Superior temporal gyrus (tissue), 1 donor: Measurements from ENCODE around the gene FMN1.

ENCODE experiments used
- DNase-seq: peaks from one replicate; pipeline ENCODE4 v3.0.0-alpha.2; 2016; ENCODE audit errors: extremely low spot score

Gene FMN1

DNA sequence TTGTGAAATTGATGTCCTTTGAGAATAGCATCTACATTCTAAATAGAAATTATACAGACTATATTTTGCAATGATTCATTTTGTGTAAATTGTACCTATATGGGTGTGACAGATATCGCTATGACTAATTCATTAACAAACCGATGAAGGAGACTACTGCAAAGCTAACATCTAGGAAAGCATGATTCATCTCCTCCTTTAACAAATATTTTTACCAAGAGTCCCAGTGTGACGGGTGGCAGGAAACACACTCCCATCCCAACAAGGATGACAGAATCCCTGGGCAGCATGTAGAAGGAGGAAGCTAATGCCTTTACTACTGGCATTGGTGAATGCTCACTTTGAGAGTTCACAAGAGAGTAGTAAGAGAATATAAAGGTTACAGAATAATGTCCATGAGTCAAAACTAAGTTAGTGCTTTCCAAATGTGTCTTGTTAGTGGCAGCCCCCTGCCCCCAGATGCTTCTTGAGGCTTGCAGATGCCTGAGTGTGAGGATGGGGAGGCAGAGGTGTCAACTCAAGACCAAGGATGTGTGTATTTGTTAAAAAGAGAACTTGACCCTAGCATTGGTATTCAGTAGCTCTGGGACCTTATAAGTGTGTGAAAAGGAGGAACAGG is 180.6 kb downstream of the FMN1 start:
- DNase-seq = no peak

DNA sequence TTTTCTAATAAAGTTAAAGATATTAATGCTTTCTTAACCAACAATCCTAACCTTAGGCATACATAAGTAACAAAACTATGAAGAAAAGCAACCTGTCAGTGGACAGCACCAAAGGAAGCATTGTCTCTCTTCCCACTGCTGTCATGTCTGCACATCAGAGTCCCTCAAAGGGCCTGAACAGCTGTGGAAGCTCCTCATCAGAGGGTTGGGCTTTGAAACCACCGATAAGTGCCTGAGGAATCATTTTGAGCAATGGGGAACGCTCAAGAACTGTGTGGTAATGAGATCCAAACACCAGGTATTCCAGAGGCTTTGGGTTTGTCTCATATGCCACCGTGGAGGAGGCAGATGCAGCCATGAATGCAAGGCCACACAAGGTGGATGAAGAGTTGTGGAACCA is 182.5 kb downstream of the FMN1 start:
- DNase-seq = no peak

DNA sequence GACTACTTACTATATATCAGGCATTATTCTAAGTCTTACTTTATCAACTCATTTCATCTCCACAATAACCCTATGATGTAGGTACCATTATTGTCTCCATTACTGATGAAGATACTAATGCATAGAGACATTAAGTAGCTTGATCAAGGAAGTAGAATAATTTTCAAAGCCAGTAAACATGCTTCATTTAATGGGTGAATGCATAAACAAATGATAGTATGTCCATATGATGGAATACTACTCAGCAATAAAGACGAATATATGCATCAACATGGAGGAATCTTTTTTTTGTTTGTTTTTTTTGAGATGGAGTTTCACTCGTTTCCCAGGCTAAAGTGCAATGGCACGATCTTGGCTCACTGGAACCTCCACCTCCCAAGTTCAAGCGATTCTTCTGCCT is 184.9 kb downstream of the FMN1 start:
- no peak for DNase-seq

DNA sequence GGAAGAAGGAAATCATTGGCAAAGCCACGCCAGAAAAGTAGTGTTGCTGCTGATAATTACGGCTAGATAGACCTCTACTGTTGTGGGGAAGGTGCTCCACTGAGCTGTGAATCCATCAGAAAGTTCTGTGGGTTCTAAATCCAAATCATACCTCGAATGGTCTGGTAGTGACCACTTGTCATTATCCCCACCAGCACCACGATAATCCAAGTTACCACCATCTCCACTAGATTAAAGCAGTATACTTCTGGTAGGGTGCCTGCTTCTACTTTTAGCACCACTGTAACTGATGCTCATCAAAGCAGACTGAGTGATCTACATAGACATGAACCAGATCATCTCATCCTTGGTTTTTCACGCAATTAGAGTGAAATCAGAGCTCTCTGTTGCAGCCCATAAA is 185.5 kb downstream of the FMN1 start:
- no peak for DNase-seq

DNA sequence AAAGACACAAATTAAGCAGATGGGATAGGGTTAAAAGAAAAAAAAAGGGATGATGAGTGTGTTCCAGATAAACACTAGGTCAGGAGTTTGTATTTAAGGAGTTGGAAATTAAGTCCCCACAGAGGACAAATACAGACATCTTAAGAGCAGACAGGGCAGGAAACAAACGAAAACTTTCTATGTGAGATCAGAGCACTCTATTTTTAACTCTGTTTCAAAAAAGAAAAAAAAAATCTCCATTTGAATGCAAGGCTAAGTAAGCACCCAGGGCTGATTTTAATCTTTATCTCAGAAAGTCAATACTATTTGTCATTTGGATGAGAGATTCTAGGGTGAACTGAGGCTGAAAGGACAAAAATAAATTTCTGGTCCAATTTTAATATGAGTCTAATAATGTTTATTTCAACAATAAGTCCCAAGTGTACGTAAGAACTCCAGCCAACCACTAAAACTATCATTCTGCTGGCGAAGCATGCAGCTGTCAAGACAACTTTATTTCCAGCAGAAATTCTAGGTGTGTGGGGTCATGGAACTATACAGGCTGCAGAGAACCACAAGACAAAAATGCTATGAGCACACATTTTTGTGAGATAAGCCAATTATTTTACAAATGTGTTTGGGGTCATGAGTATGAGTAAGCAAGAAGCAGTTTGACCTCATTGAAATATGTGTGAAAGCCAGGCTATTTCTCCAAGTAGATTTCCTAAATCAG is 186.1 kb downstream of the FMN1 start:
- DNase-seq = no peak

DNA sequence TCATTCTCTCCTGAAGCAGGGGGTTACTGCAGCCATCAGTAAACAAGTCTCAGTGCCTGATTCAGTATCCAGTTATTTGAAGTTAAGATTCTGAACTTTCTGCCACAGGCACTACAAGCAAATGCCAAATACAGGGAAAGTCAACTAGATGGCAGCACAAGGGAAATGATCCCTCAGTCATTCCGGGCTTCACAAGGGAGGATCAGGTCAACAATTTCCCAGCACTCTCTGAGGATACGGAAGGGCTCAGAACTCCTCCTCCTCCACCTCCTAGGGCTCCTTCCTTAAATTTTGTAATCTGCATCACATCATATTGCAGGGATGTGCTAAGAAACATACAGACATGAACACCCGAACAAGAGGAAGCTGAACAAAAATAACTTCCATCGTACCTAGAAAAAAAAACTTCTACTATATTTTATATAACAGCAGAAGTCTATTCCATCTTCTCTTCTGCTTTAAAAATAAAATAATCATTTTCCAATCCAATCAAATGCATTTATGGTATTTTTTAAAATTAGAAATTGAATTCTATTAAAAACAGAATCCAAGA is 187.1 kb downstream of the FMN1 start:
- no peak for DNase-seq

DNA sequence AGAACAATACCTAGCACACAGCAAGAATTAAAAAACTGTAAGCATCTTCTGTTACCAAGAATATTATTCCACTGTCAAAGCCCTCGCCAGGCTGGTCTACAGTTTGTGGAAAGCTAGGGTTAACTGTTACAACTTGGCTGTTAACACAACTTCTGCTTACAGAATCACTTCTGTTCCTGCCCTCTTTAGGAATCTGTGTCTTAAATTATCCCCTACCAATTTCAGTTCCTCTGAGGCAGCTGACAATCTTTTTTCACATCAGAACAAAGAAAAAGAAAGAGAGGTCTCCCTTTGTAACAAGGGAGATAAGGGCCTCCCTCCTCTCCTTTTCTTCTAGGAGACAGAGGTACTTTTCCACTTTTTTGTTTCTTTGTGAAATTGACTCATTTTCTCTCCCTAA is 188.9 kb downstream of the FMN1 start:
- no peak for DNase-seq

DNA sequence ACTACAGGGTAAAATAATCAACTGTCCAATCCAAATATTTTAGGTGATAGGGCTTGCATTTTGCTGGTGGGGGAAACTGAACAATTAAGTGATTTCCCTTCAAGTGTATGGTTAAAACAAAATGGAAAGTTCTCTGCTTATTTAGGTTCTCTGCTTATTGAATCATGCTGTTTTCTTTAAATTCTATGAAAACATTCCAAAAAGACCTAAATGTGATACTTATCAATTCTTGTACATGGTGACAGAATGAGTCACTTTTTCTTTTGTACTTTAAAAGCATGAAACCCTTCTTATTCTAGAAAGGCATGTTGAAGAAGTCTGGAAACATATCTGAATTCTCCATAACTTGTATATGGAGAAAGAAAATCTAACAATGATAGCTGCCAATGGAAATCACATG is 192.6 kb downstream of the FMN1 start:
- no peak for DNase-seq

DNA sequence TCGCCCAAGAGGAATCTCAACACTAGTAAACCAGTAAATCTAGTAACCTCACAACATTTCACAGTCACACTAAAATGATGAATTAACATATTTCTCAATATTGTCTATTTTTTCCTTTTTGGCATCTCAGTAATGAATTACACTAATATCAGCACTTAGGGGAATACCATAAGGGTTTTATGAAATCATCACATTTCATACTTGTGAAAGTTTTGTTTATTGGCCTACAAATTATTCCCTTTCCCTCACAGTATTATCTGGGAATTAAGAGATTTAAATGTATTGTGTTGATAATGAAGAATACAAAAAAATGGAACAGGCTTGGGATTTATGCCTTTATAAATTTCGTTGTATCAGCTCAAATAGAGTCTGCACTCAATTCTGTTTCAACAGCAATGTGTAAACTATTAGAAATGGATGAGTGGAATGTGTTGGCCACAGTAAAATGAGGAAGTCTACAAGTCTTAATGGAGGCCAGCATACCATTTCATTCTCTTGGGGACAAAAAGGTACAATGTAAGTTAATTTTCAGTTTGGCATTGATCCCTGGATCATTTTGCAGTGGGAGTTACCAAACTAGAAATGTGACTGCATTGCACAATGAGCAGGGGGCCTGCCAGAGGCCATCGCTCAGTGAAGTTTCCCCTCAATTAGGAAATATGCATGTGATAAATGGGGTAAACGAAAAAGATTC is 195.4 kb downstream of the FMN1 start:
- DNase-seq = no peak

DNA sequence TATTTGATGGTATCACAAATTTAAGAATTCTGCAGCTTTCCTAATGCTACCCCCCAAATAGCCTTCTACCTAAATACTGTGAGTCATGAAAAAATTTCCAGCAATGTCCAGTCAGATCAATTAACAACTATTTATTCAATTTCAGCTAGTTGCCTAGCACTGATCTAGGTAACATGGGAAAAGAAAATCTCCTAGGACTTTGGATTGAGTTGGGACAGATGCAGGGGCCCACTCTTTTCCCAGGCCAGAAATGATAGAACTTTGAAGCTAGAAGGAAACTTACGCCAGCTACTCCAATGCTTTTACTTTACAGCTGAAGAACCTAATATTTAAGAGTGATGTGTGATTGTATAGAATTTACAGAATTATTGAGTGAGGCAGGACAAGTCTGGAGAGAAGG is 196.3 kb downstream of the FMN1 start:
- no peak for DNase-seq

DNA sequence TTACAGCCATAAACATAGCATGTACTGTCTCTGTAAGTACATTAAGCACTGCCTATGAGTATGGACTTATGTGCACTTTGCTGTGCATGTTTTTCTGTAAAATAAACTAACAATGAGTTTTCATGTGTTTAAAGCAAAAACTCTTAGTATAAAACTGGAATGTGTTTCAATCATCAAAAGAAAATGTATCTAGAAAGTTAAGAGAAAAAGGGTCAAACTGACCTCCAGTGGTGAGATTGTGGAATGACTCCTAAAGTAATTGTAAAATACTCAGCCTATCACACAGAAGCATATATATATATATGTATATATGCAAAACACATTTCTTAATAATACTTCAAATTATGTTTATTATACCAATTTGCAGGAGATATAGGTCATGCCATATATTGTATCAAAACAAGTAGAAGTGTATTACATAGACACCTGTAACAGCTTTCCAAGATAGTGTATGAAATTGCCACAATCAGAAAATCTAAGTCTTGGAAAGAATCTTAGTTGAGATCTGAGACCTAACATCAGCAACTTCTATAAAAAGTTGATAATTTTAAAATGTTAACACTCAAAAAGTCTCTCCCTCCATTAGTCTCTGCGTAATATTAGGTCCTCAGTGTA is 199.6 kb downstream of the FMN1 start:
- peak; percentile 72 for DNase-seq

DNA sequence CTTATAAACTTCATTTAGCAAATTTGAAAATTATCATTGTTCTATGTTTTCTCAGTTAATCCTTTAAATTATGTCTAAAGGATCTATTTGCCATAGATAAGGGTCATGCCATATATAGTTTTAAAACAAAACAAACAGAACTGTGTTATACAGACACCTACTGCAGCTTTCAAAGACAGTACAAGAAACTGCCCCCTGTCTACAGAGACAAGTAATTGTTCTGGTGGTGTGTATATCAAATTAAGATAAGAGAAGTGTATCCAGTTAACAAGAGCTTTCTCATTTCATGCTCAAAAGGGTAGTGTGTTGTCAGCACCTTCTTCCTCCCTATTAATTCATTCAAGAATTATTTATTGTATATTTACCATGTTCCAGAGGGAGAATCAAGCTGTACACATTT is 201.2 kb downstream of the FMN1 start:
- no peak for DNase-seq

DNA sequence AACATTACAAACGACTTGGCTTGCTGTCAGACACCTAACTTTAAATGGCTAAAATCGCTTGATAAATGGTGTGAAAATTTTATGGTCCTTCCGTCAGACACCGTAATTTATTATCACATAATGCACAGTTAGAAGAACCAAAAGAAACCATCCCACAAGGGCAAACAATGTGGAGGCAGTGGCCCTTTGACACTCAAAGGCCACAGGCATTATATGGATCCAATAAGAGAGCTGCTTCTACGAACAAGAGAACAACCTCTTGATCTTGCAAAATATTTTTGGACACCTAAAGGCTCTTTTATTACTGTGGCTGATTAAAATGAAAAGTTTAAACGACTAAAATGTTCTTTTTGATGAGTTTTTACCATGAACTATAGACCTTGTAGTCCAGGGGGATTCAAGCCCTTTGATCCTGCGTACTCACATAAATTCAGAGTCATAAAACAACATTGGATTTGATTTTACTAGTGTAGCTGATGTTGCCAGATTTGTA is 202.8 kb downstream of the FMN1 start:
- no peak for DNase-seq

DNA sequence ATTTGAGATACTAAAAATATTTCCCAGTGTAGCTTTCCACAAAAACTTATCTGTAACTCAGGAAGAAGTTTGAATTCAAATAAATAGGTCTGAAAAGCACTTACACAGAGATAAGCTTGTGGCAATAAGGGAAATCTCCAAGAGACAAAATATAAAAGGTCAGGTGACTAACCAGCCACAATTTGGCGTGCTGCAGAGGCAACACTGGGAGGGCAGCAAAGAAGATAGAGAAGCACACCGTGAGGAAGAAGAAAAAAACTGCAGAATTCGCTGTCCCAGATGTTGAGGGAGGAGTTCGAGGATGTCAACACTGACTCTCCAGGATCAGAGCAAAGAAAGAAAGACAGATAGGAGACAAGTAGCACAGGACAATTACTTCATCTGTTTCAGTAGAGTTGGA is 204.4 kb downstream of the FMN1 start:
- DNase-seq = no peak

DNA sequence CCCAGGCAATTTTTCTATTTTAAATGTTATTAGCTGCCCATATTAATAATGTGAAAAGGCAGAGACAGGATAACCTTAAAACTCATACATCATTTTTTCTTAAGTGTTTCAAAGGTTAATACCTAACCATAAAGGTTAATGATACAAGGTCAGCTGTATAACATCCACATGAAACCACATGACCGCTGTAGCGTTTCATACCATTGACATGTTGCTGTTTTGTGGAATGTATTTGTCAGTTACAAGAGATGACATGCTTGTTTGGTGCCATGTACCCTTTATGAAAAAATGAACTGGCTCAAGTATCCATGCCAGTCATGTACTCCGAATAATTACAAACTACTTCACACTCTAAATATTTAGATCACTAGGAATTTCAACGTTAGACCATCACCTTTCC is 207.4 kb downstream of the FMN1 start:
- DNase-seq = no peak

DNA sequence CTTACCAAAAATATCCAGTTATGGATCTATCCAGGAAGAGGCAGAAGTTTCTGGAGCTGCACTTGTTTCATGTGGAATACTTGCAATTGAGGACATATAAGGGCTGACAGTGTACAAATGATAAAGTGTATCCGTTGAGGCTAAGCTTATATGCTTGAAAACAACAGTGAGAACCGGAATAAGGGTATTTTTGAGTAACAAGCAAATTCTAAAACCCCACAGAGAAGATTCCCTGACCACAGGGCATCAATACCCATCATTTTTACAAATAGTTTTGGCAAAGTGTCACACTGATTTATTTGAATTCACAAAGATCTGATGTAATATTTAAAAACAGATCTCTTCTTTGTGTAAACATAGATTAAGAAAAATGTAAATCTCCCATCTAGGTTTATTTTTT is 208.4 kb downstream of the FMN1 start:
- DNase-seq = no peak

DNA sequence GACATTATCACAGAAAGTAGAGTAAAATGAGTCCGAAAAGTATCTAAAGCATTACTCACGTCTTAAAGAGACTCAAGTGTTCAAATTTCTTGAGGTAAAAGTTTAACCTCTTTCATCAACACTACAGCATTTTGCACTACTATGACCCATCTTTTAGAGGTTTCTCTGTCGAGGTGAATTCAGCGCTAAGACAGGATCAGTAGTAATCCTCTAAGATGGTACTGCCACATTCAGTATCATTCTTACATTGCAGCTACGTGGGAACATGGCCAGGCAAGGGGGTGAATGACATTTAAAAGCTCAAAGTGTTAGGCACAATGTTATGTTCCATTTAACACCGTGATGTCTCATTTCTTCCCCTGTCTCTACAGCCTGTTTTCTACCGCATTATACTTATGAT is 210.8 kb downstream of the FMN1 start:
- no peak for DNase-seq

DNA sequence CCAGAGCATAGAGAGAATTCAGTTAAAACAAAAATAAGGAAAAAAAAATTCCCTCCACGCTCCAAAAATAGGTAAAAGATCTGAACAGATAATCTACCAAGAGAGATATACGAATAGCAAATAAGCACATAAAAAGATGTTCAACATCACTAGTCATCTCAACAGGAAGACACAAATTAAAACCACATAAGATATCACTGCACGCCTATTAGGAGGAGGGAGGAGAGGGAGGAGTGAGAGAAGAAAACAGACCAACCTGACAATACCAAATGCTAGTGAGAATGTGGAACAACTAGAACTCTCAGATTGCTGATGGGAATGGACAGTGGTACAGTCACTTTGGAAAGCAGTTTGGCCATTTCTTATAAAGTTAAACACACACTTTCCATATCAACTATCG is 212.5 kb downstream of the FMN1 start:
- no peak for DNase-seq

DNA sequence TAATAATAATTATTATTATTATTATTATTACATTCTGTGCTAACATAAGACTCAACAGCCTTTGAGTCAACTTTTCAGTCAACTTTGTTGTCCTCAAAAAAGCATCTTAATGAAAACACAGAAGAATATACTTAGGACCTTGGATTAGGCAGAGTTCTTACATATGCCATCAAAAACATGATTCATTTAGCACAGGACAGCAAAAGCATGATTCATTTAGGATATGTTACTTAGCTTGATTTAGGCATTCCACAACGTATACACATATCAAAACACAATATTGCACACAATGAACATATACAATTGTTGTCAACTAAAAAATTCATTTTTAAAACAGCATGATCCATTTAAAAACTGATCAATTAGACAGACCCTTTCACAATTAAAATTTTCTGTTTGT is 213.0 kb downstream of the FMN1 start:
- no peak for DNase-seq

DNA sequence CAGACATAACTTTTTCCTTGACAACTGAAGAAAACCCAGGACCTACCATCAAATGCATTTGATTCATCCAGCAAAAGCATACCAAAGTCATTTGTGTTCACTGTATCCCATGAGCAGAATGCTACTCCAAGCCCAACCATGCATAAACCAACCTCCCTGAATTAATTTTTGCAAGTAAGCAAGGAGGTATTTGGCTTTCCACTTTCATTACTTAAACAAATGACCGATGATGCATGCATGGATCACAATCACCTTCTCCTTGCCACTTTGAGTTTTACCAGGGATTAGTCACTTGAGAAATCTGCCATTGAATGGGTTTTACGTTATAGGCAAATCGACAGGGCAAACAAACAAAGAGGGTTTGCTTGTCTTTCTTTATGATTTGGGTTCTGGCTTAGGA is 214.8 kb downstream of the FMN1 start:
- no peak for DNase-seq

DNA sequence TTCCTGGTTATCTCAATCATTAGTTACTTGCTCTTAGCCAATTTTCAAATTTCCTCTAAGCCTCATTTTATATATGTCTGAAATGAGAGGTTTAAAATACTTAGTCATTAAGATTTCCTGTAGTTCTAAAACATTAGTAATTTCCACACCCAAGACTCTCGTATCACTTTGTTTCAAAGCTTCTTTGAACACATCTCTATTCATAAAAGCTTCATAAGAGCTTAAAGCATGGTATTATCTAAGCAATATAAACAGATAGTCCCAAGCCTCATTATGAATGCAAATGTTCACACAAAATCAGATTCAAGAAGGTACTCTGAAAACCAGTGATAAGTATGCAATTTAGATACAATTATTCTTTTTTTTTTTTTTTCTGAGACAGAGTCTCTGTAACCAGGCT is 217.0 kb downstream of the FMN1 start:
- no peak for DNase-seq

DNA sequence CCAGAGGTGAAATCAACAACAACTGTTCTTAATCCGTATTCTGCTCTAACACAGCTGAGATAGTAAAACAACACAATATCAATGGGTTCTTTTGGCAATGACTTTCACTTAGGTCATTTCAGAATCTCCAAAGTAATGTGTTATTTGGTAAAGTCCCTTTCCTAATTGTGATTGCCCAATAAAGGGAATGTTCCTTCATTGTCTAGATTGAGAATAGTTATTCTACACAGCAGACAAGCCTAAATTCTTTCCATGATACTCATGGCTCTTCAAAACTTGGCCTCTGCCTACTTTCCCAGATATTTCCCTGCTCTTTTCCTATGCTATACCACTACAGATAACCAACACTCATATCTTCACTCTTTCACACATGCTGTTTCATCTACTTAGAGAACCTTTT is 219.8 kb downstream of the FMN1 start:
- no peak for DNase-seq
